Measurements from ENCODE around the gene GAB3.

- TF ChIP-seq CTCF (IDR thresholded peaks at IDR 0.05; ENCODE audit: low read depth, low read length, missing input control) (no peak), TAF1 (conservative IDR thresholded peaks at IDR 0.05) (no peak), HNF4A (conservative IDR thresholded peaks at IDR 0.05) (no peak), ATF3 (IDR thresholded peaks at IDR 0.05) (no peak), YY1 (IDR thresholded peaks at IDR 0.05) (no peak), SP1 (IDR thresholded peaks at IDR 0.05) (no peak), EGR1 (IDR thresholded peaks at IDR 0.05; ENCODE audit: low read depth in 2 of 2) (no peak), GABPA (IDR thresholded peaks at IDR 0.05 in 1 of 2, conservative IDR thresholded peaks at IDR 0.05 in 1 of 2) (no peak), MAX (IDR thresholded peaks at IDR 0.05) (no peak), ZBTB33 (IDR thresholded peaks at IDR 0.05) (no peak)
Measured at GRCh38 chrX:154715825-154716224, 35.1 kb downstream of the GAB3 start.
